Measurements from ENCODE around the gene MAD1L1. TPM values are rescaled to one million over a fixed set of nuclear protein-coding genes. Genes with fewer than 3 reads are reported as not detected.

Gene MAD1L1
- total RNA-seq, 2 donors from 2014 or later = 59.1 to 61.4 TPM

DNA sequence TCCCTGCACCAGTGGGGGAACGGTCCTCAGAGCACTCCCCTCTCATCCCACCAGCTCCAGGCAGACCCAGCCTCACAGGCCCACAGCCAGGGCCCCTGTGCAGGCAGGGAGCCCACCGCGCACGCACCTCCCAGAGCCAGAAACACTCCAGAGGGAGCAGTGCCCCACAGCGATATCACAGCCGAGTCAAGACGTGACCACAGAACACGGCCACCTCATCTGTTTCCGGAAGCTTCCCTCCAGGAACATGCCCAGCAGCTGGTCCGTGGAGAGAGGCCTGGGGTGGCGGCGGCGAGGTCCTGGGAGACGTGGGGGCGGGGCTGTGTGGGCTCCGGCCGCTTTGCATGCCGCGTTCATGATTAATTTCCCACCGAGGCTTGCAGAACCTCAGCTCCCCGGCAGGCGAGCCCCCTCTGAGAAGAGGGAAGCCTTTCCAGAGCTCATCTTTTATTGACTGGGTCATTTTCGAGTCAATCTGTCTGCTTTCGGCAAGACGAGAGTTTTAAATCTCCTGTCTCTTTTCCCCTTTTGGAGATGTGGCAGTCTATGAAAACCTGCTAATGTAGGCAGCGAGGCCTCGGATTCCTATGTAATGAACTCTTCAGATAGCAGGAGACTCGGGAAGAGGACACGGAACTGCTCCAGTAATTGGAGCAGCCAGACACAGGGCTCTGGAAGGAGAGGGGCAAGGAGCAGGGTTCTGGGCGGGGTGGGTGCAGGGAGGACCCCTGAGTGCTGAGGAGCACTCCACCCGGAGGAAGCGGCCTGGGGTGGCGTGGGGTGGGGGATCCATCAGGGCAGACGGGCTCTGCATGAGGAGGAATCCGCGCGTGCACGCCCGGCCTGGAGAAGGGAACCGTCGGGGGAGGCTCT is 319.9 kb downstream of the MAD1L1 start:
- no peaks in the 10 kb centered on the region for H3K36me3 Mint-ChIP-seq (ENCODE audit: low read depth)

DNA sequence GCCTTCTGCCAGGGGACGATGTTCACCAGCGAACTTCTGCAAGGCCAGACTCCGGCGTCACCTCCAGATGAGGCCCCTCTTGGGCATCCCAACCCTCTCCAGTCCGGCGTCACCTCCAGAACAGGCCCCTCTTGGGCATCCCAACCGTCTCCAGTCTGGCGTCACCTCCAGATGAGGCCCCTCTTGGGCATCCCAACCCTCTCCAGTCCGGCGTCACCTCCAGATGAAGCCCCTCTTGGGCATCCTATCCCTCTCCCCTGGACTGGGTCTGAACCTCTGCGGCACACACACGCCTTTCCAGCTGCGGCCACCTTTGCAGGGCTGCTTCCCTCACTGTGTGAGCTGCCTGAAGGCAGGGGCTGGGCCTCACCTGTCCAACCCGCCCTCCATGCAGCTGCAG is 321.2 kb downstream of the MAD1L1 start:
- Mint-ChIP-seq H3K9me3 (no peaks in the 10 kb centered on the region), H3K27ac (peak overlapping the region; percentile 78), H3K27me3 (ENCODE audit: insufficient read depth) (no peaks in the 10 kb centered on the region), H3K4me3 (no peak overlapping the region), H3K36me3 (ENCODE audit: low read depth) (no peaks in the 10 kb centered on the region), H3K4me1 (no peaks in the 10 kb centered on the region)
- no peak overlapping the region for H3K4me3 ChIP-seq (ENCODE audit: low read length)
- WGBS, 2 experiments (ENCODE audit: insufficient coverage in 1 of 2, insufficient read length in 1 of 2) = 88 to 90% methylated on average over 11 to 14 of the region's 14 CpGs
- DNase-seq = no peak
- H3K27me3 ChIP-seq (ENCODE audit: control insufficient read depth, insufficient read depth, low read length, poor library complexity, severe bottlenecking) = no peaks in the 10 kb centered on the region
- H3K36me3 ChIP-seq (ENCODE audit: control insufficient read depth, insufficient read depth, low read length) = no peaks in the 10 kb centered on the region
- no peaks in the 10 kb centered on the region for H3K9me3 ChIP-seq (ENCODE audit: control insufficient read depth, low read length)
- TF ChIP-seq, protein P1, sequence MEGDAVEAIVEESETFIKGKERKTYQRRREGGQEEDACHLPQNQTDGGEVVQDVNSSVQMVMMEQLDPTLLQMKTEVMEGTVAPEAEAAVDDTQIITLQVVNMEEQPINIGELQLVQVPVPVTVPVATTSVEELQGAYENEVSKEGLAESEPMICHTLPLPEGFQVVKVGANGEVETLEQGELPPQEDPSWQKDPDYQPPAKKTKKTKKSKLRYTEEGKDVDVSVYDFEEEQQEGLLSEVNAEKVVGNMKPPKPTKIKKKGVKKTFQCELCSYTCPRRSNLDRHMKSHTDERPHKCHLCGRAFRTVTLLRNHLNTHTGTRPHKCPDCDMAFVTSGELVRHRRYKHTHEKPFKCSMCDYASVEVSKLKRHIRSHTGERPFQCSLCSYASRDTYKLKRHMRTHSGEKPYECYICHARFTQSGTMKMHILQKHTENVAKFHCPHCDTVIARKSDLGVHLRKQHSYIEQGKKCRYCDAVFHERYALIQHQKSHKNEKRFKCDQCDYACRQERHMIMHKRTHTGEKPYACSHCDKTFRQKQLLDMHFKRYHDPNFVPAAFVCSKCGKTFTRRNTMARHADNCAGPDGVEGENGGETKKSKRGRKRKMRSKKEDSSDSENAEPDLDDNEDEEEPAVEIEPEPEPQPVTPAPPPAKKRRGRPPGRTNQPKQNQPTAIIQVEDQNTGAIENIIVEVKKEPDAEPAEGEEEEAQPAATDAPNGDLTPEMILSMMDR (conservative IDR thresholded peaks at IDR 0.05) = no peak
- H3K27ac ChIP-seq (ENCODE audit: low read depth, low read length) = no peak overlapping the region
- H3K9ac ChIP-seq (ENCODE audit: extremely low read depth, low read length, poor library complexity, severe bottlenecking) = no peak overlapping the region
- H3K4me1 ChIP-seq (ENCODE audit: control insufficient read depth, insufficient read depth, low read length) = no peaks in the 10 kb centered on the region

More for the DNA sequence above, 319.9 kb downstream of the MAD1L1 start:
- TF ChIP-seq, protein P1 (conservative IDR thresholded peaks at IDR 0.05) = no peak
- H3K27ac Mint-ChIP-seq = no peak overlapping the region
- no peak overlapping the region for H3K4me3 ChIP-seq (ENCODE audit: low read length)
- peak overlapping the region; percentile 66 for H3K27ac ChIP-seq (ENCODE audit: low read depth, low read length)
- H3K36me3 ChIP-seq (ENCODE audit: control insufficient read depth, insufficient read depth, low read length) = no peaks in the 10 kb centered on the region
- no peak overlapping the region for H3K4me3 Mint-ChIP-seq
- WGBS, 2 experiments (ENCODE audit: insufficient coverage in 1 of 2, insufficient read length in 1 of 2) = 85 to 86% methylated on average over 32 to 41 of the region's 41 CpGs
- H3K4me1 Mint-ChIP-seq = no peaks in the 10 kb centered on the region
- no peaks in the 10 kb centered on the region for H3K9me3 ChIP-seq (ENCODE audit: control insufficient read depth, low read length)
- H3K27me3 Mint-ChIP-seq (ENCODE audit: insufficient read depth) = no peaks in the 10 kb centered on the region
- H3K27me3 ChIP-seq (ENCODE audit: control insufficient read depth, insufficient read depth, low read length, poor library complexity, severe bottlenecking) = no peaks in the 10 kb centered on the region
- H3K9ac ChIP-seq (ENCODE audit: extremely low read depth, low read length, poor library complexity, severe bottlenecking) = no peak overlapping the region
- H3K4me1 ChIP-seq (ENCODE audit: control insufficient read depth, insufficient read depth, low read length) = no peaks in the 10 kb centered on the region
- no peaks in the 10 kb centered on the region for H3K9me3 Mint-ChIP-seq
- no peak for DNase-seq

GRCh38 chr7:1910827-1911226 is 321.9 kb downstream of the MAD1L1 start:
- H3K9me3 ChIP-seq (ENCODE audit: control insufficient read depth, low read length) = no peaks in the 10 kb centered on the region
- H3K4me1 ChIP-seq (ENCODE audit: control insufficient read depth, insufficient read depth, low read length) = no peaks in the 10 kb centered on the region
- TF ChIP-seq, protein P1 (conservative IDR thresholded peaks at IDR 0.05) = no peak
- no peaks in the 10 kb centered on the region for H3K36me3 Mint-ChIP-seq (ENCODE audit: low read depth)
- H3K27me3 ChIP-seq (ENCODE audit: control insufficient read depth, insufficient read depth, low read length, poor library complexity, severe bottlenecking) = no peaks in the 10 kb centered on the region
- H3K4me3 Mint-ChIP-seq = no peak overlapping the region
- no peak overlapping the region for H3K9ac ChIP-seq (ENCODE audit: extremely low read depth, low read length, poor library complexity, severe bottlenecking)
- H3K9me3 Mint-ChIP-seq = no peaks in the 10 kb centered on the region
- H3K4me3 ChIP-seq (ENCODE audit: low read length) = no peak overlapping the region
- no peaks in the 10 kb centered on the region for H3K4me1 Mint-ChIP-seq
- H3K36me3 ChIP-seq (ENCODE audit: control insufficient read depth, insufficient read depth, low read length) = no peaks in the 10 kb centered on the region
- WGBS, 2 experiments (ENCODE audit: insufficient coverage in 1 of 2, insufficient read length in 1 of 2) = 90 to 92% methylated on average over 12 to 18 of the region's 18 CpGs
- no peak overlapping the region for H3K27ac ChIP-seq (ENCODE audit: low read depth, low read length)
- no peaks in the 10 kb centered on the region for H3K27me3 Mint-ChIP-seq (ENCODE audit: insufficient read depth)
- peak overlapping the region; percentile 78 for H3K27ac Mint-ChIP-seq
- no peak for DNase-seq

Measured in endodermal cell (in vitro differentiated cells).